HG02840 (cell line): Measurements from ENCODE around the gene NDE1.

Experiments used
- ATAC-seq: cut with Tn5 transposase; IDR thresholded peaks from one replicate; pipeline ENCODE4 v1.9.1; 2021; ENCODE audit warnings: mild to moderate bottlenecking, moderate library complexity, moderate number of reproducible peaks; ENCODE audit not compliant: unreplicated experiment, low FRiP score

The NDE1 gene

DNA sequence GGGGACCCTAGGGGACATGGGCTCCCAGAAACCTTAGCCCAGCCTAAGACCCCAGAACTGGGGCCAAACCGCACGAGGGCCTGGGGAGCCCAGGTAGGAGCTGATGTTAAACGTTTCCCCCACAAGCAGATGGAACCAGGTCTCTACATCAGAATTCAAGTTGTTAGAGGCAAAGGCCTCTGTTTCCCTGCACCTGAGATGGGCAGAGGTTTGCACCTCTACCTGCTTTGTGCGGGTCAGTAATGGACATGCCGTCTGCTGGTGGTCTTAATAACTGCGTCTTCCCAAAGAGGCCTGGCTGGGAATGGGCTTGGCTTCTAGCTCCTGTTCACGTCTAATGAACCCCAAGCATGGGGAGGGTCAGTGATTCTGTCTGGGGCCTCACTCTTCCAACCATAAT is 79.1 kb downstream of the NDE1 start:
- ATAC-seq, result no peak

- no peak for ATAC-seq
These were observed 82.4 kb downstream of the NDE1 start for GRCh38 chr16:15732416-15732815.

DNA sequence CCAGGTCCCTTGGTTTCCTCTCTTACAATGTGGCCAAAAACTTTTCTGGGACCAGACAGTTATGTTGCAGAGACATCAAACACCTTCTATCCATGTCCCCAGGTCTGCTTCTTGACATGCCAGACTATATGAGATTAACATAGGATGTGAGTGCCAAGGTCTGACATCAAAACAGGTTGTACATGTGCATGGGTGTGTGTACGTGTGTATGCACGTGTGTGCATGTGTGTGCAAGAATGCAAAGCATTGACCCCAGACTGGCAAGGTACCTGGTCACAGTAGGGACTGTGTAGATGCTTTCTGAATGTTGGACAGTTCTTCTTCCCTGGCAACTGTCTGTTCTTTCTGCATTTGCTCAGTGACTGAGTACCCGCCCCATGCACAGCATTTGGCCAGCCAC is 85.6 kb downstream of the NDE1 start:
- ATAC-seq, result no peak

GRCh38 chr16:15736529-15736928 is 86.5 kb downstream of the NDE1 start:
- no peak for ATAC-seq

DNA sequence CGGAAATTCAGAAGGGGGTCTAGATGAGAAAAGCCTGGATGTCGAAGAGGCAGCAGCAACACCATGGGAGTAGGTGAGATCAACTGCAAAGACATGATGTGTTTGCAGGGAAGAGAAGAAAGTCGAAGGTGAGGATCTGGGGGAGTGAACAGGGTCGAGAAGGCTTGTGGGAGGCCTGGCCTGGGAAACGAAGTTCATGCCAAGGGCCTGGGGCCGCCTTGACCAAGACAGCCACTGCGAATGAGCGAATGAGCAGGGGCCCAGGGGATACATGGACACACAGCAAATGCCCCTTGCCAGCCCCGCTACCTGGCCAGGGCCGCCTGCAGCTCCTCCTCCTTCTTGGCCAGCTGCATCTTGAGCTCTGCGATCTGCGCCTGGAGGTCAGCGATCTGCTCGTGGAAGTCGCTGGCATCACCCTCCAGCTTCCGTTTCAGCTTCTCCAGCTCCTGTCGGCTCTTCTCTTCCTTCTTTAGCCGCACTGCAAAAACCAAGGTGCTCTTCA is 87.1 kb downstream of the NDE1 start:
- ATAC-seq, result no peak

- ATAC-seq, result no peak
These were observed 89.4 kb downstream of the NDE1 start for GRCh38 chr16:15739464-15739863.

- no peak for ATAC-seq
These were observed 89.9 kb downstream of the NDE1 start for GRCh38 chr16:15739950-15740349.

DNA sequence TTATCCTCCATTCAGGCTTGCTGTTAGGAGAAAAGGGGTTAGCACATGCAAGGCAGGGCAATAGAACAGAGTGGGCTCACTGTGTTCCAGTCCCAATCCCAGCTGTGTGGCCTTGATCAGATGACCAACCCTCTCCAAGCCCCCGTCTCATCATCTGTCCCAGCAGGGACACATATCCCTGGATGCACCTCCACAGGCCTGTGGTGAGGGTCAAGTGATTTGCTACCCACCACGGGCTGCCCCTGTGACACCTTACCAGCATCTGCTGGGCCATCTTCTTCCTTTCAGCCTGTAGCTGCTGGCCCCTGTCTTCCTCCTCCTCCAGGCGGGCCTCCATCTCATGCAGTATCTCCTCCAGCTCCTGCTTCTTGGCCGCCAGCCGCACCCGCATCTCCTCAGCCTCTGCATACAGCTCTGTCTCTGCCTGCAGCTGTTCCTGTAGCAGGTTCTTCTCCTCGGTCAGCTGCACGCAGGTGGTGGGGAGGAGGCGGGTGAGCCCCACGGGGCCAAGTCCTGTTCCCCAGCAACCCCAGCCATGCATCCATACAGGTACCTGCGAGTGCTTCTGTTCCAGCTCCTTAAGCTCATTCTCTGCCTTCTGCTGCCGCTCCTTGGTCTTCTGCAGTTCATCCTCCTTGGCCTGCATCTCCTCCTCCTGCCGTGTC is 91.3 kb downstream of the NDE1 start:
- no peak for ATAC-seq

DNA sequence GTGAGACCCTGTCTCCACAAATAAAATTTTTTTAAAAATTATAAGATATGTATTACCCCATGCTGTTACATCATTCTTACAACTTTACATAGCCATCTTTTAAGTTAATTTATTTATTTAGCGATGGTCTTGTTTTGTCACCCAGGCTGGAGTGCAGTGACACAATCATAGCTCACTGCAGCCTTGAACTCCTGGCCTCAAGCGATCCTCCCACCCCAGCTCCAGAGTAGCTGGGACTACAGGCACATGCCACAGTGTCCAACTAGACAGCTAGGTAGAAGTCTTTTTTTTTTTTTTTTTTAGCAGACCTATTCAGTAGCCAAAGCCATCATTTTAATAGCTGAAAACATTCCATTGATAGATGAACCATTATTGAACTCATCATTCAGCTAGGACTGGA is 92.7 kb downstream of the NDE1 start:
- ATAC-seq, result no peak

GRCh38 chr16:15743657-15744056 is 93.6 kb downstream of the NDE1 start:
- ATAC-seq, result no peak

DNA sequence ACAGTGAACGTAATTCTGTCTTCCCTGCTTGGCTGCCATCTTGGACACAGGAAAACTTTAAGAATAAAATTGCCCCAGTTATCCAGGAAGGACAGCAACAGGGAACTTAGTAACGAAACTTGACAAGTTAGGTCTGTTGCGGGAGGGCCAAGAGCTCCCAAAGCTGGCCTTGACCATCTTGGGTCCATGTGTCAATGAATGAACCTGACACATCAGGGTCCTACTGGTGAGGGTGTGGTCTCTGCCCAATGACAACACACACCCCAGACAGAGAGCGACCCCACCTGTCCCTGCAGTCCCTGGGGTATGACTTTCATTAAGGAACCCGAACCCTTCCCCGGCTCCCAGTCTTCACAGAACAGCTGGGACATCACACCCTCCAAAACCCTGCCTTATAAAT is 96.3 kb downstream of the NDE1 start:
- ATAC-seq, result no peak

- ATAC-seq, result no peak
These were observed 97.9 kb downstream of the NDE1 start for GRCh38 chr16:15747937-15748336.

DNA sequence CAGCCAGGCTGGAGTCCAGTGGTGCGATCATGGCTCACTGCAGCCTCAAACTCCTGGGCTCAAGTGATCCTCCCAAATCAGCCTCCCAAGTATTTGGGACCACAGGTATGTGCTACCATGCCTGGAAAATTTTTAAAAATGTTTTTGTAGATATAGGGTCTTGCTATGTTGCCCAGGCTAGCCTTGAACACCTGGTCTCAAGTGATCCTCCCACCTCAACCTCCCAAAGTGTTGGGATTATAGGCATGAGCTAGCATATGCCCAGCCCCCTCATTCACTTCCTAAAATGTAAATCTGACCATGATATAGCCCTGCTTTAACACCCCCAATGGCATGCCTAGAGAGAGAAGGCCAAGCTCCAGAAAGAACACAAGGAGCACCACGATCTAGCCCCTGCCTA is 98.6 kb downstream of the NDE1 start:
- no peak for ATAC-seq

GRCh38 chr16:15749371-15749770 is 99.3 kb downstream of the NDE1 start:
- no peak for ATAC-seq

DNA sequence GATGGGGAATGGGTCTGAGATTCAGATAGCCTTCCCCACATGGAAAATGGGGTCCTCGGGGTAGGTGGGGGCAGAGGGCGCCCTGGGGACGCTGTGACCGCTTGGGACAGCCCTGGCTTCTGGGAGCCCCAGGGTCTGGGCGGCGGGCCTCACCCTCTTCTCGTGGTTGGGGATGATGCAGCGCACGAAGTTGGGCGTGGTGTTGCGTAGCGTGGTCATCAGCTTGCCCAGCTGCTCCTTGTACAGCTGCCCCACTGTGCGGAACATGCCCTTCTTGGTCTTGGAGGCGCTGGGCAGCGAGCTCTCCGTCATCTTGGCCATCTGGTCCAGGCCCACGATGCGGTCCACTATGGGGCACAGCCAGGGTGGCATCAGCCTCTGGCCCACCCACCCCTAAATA is 99.9 kb downstream of the NDE1 start:
- no peak for ATAC-seq

DNA sequence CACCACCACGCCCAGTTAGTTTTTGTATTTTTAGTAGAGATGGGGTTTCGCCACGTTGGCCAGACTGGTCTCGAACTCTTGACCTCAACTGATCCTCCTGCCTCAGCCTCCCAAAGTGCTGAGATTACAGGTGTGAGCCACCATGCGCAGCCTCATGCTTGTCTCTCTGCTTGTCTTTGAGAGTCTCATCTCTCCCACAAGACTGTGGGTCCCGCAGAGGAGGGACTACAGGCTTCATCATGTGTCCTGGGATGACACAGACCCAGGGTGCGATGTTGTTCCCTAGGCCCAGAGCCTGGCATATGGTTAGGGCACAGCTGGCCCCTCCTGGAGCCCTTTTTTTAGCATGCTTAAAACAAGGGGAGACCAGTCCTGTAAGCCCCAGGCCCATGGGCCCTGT is 101.9 kb downstream of the NDE1 start:
- ATAC-seq, result no peak

DNA sequence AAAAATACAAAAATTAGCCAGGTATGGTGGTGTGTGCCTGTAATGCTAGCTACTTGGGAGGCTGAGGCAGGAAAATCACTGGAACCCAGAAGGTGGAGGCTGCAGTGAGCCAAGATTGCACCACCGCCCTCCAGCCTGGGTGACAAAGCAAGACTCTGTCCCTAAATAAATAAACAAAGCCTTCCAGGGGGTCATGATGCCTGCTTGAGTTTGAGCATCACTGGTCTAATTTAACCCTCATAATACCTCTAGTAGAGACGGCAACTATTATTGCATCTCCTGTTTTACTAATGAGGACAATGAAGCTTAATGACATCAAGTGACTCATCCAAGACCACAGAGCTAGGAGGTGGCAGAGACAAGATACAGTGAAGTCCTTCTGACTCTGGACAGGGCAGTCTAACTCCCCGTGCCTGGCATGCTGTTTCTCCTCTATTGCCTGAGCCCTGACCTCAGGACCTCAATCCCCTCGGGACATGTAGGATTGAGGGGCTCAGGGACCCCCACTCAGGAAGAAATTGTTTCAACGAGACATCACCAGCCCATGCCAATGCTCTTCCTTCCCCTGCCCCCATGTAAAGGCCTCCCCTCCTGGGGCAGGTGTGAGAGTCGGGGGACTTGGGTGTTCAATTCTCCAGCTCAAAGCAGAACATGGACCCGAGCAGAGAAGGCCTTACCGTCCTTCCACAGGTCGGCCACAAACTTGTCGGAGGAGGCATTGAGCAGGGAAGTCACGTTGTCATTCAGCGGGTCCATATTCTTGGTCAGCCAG is 102.9 kb downstream of the NDE1 start:
- ATAC-seq, result no peak

DNA sequence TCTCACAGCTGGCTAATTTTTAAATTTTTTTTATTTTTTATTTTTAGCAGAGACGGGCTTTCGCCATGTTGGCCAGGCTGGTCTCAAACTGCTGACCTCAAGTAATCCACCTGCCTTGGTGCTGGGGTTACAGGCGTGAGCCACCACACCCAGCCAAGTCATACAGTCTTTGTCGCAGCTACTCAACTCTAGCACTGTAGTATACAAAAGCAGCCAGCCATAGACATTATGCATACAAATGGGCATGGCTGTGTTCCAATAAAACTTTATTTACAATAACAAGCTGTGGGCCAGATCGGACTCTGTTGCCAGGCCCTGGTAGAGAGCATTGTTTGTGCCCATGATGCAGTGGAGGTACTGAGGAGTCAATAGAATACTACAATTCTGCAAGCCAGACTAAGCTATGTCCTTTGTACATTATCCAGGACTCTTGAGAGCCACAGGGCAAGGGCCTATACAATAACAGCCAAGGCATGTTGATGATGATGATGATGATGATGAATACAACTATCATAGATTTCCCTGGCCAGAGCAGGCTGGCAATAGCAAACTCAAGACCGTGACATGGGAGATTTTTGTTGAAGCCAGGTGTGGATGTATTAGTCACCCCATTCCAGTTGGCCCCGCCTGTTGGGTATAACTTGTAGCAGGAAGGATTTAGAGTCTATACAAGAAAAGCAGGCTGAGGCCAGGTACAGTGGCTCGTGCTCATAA is 104.9 kb downstream of the NDE1 start:
- no peak for ATAC-seq

- ATAC-seq, result no peak
These were observed 107.0 kb downstream of the NDE1 start for GRCh38 chr16:15757077-15757386.

- ATAC-seq, result no peak
These were observed 107.7 kb downstream of the NDE1 start for GRCh38 chr16:15757630-15758251.

GRCh38 chr16:15759070-15759469 is 109.0 kb downstream of the NDE1 start:
- ATAC-seq, result no peak
